HUDEP-2 (cell line): ENCODE results near the gene PCDHGC4.

Experiments
- DNase-seq, 76 experiments: peaks; one replicate each; lab custom pipeline; 2025; ENCODE audit not compliant: unreplicated experiment in 76 of 76; lab: John Stamatoyannopoulos, UW

PCDHGC4 gene

GRCh38 chr5:141511771-141512325 lies 27.0 kb downstream of the PCDHGC4 start:
- no peak for DNase-seq

GRCh38 chr5:141512390-141512910 lies 27.6 kb downstream of the PCDHGC4 start:
- peak in 63 of 76 experiments; percentile 3 to 72 (median 42) for DNase-seq

GRCh38 chr5:141512911-141513626 lies 28.2 kb downstream of the PCDHGC4 start:
- DNase-seq: no peak

- no peak for DNase-seq
Observed at GRCh38 chr5:141513627-141514329, 28.9 kb downstream of the PCDHGC4 start.

GRCh38 chr5:141514330-141515133 lies 29.7 kb downstream of the PCDHGC4 start:
- DNase-seq: no peak

GRCh38 chr5:141515141-141515540 lies 30.3 kb downstream of the PCDHGC4 start:
- no peak for DNase-seq

- DNase-seq: no peak
Observed at GRCh38 chr5:141515946-141516671, 31.3 kb downstream of the PCDHGC4 start.

GRCh38 chr5:141516672-141517025 lies 31.8 kb downstream of the PCDHGC4 start:
- no peak for DNase-seq

GRCh38 chr5:141517312-141517711 lies 32.5 kb downstream of the PCDHGC4 start:
- no peak for DNase-seq

GRCh38 chr5:141517880-141518617 lies 33.2 kb downstream of the PCDHGC4 start:
- no peak for DNase-seq

- DNase-seq: no peak
Observed at GRCh38 chr5:141518618-141519015, 33.8 kb downstream of the PCDHGC4 start.

- no peak for DNase-seq
Observed at GRCh38 chr5:141519605-141520565, 35.1 kb downstream of the PCDHGC4 start.

- DNase-seq: peak in 29 of 76 experiments; percentile 3 to 62 (median 26)
Observed at GRCh38 chr5:141521244-141521781, 36.5 kb downstream of the PCDHGC4 start.

- DNase-seq: no peak
Observed at GRCh38 chr5:141522301-141522700, 37.5 kb downstream of the PCDHGC4 start.

- no peak for DNase-seq
Observed at GRCh38 chr5:141523991-141524390, 39.2 kb downstream of the PCDHGC4 start.

- DNase-seq: peak in 60 of 76 experiments; percentile 3 to 70 (median 35)
Observed at GRCh38 chr5:141524604-141525597, 40.1 kb downstream of the PCDHGC4 start.

- DNase-seq: no peak
Observed at GRCh38 chr5:141525653-141526052, 40.8 kb downstream of the PCDHGC4 start.
